ENCODE data around the gene MB21D2. TPM values are rescaled to one million over a fixed set of nuclear protein-coding genes. Genes with fewer than 3 reads are reported as not detected.
"Not testable (repeated sequence)": the region's sequence is repeated elsewhere in the genome, so short reads cannot be mapped to it uniquely, and the experiment has no call there.

MB21D2 gene
- total RNA-seq, 1 donor from 2014 or later: 15.1 TPM

DNA sequence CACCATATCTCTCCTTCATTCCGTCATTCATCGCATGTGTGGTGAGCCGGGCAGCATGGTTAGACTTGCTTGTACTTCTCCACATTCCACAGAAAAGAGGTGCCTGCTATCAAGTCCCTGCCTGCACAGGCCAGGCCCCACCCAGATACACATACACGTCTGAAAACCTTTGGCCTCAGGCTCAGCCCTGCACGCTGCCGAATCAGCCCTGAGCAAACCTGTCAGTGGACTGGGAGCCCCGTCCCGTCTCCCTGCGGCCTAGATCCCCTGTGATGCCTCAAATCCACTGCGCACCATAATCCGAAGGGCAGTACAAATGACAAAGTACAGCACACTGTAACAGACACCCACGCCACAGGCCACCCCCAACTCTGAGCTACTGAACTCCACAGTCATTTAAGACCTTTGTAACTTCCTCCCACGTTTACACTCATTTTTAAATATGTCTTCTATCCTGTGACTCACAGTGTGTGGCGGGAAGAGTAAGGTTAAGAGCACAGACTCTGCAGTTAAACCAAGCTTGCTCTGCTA lies 67.1 kb downstream of the MB21D2 start:
- no peaks in the 10 kb centered on the region for H3K36me3 Mint-ChIP-seq
- H3K4me1 ChIP-seq: no peaks in the 10 kb centered on the region
- H3K79me2 ChIP-seq (ENCODE audit: low read depth): peaks cover 10% of the 10 kb centered on the region
- no peak for DNase-seq (ENCODE audit: low spot score)
- no peak overlapping the region for H3K4me3 ChIP-seq
- no peaks in the 10 kb centered on the region for H3K36me3 ChIP-seq
- H3K4me2 ChIP-seq: no peak overlapping the region
- no peak overlapping the region for H3K9ac ChIP-seq
- H4K20me1 ChIP-seq (ENCODE audit: low read depth): no peaks in the 10 kb centered on the region
- H3K27ac ChIP-seq: no peak overlapping the region
- H3F3A ChIP-seq (ENCODE audit: low read depth): no peaks in the 10 kb centered on the region
- no peaks in the 10 kb centered on the region for H3K27me3 ChIP-seq
- H3K27ac Mint-ChIP-seq: no peak overlapping the region
- no peak overlapping the region for H3K4me3 Mint-ChIP-seq
- no peak overlapping the region for H2AFZ ChIP-seq (replicated peaks)
- H3K27me3 Mint-ChIP-seq (ENCODE audit: insufficient read depth, low read depth): peaks cover 2% of the 10 kb centered on the region
- TF ChIP-seq CTCF (IDR thresholded peaks at IDR 0.05): no peak
- no peak for TF ChIP-seq EZH2 (IDR thresholded peaks at IDR 0.05)
- no peak for TF ChIP-seq EZH2phosphoT487 (IDR thresholded peaks at IDR 0.05)
- H3K9me3 Mint-ChIP-seq: peaks cover 9% of the 10 kb centered on the region
- H3K9me3 ChIP-seq (ENCODE audit: low read depth): no peaks in the 10 kb centered on the region
- peaks cover 3% of the 10 kb centered on the region for H3K4me1 Mint-ChIP-seq

GRCh38 chr3:192849821-192850220 lies 67.8 kb downstream of the MB21D2 start:
- H3K36me3 Mint-ChIP-seq; DNase-seq (ENCODE audit: low spot score); H3K36me3 ChIP-seq; H3K4me1 ChIP-seq; H3K4me3 ChIP-seq; H2AFZ ChIP-seq (replicated peaks); H3K79me2 ChIP-seq (ENCODE audit: low read depth); H3K9me3 Mint-ChIP-seq; H3K27ac ChIP-seq; H3K4me3 Mint-ChIP-seq; H3K4me2 ChIP-seq; H3K27me3 ChIP-seq; H4K20me1 ChIP-seq (ENCODE audit: low read depth); H3K4me1 Mint-ChIP-seq; H3K27ac Mint-ChIP-seq; H3F3A ChIP-seq (ENCODE audit: low read depth); H3K9ac ChIP-seq; H3K27me3 Mint-ChIP-seq (ENCODE audit: insufficient read depth, low read depth); H3K9me3 ChIP-seq (ENCODE audit: low read depth): not testable (repeated sequence)

DNA sequence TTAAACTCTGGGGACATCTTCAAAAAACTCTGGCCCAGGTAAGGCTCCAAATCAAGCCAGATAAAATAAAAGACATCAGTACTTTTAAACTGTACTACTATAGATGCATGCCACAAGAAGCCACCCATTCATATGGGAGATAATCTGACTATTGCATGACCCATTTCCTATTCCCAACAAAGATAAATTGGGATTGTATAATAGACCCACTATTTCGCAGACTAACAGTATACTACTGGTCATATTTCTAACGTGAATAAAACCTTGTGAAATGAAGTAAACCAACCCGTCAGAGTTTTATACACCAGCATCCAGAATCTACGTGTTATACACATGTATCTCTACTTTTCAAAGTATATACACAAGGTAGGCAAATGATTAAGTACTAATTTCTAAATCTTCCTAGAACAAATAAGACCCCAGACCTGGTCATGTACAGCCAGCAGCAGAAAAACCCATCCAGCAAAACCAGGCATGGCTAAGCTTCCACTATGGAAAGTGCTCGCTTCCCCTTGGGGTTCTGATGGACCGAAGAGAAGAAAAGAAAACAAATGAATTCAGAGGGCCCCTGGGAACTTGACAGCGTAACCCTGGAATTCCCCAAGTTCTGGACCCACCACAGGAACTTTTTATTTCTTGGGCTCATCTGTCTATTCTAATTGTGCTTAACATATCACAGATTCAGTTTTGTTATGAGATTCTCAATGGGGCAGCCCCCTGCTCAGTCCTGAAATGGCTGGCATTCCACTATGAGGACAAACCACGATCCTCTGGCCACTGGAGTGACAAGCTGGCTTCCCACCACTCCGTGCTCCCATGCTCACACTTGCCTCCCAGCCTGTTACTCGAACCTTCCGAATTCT lies 69.1 kb downstream of the MB21D2 start:
- Histone ChIP-seq H2AFZ (replicated peaks) (no peak overlapping the region), H3F3A (ENCODE audit: low read depth) (no peaks in the 10 kb centered on the region), H3K79me2 (ENCODE audit: low read depth) (peaks cover 8% of the 10 kb centered on the region), H3K9ac (no peak overlapping the region), H3K27ac (no peak overlapping the region), H3K4me3 (no peak overlapping the region), H4K20me1 (ENCODE audit: low read depth) (no peaks in the 10 kb centered on the region), H3K27me3 (no peaks in the 10 kb centered on the region), H3K36me3 (no peaks in the 10 kb centered on the region), H3K9me3 (ENCODE audit: low read depth) (no peaks in the 10 kb centered on the region), H3K4me1 (no peaks in the 10 kb centered on the region), H3K4me2 (no peak overlapping the region)
- no peak overlapping the region for H3K4me3 Mint-ChIP-seq
- H3K9me3 Mint-ChIP-seq: no peaks in the 10 kb centered on the region
- H3K27me3 Mint-ChIP-seq (ENCODE audit: insufficient read depth, low read depth): peaks cover 3% of the 10 kb centered on the region
- H3K36me3 Mint-ChIP-seq: no peaks in the 10 kb centered on the region
- TF ChIP-seq EZH2phosphoT487 (IDR thresholded peaks at IDR 0.05): no peak
- TF ChIP-seq CTCF (IDR thresholded peaks at IDR 0.05): no peak
- H3K4me1 Mint-ChIP-seq: peaks cover 9% of the 10 kb centered on the region
- no peak overlapping the region for H3K27ac Mint-ChIP-seq
- DNase-seq (ENCODE audit: low spot score): no peak

DNA sequence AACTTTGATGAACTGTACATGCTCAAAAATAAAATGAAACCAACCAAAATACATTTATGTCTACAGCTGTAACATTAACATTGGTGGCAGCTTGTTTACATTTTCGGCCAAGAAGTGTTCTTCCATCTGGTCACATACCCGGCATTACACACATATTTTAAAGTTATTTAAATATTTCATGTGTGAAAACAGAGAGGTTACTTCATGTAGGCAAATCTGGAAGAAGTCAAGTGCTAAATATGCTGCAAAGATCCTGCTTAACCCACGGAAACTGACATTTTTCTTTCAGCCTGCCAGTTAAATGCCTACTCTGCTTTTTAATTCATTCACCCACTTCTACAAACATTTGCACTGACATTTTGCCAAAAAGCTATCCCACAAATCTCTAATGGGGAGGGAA lies 69.7 kb downstream of the MB21D2 start:
- Mint-ChIP-seq H3K9me3 (no peaks in the 10 kb centered on the region), H3K4me1 (peaks cover 12% of the 10 kb centered on the region), H3K27me3 (ENCODE audit: insufficient read depth, low read depth) (peaks cover 3% of the 10 kb centered on the region), H3K27ac (no peak overlapping the region), H3K4me3 (no peak overlapping the region), H3K36me3 (no peaks in the 10 kb centered on the region)
- Histone ChIP-seq H4K20me1 (ENCODE audit: low read depth) (no peaks in the 10 kb centered on the region), H3K4me3 (no peak overlapping the region), H3K27ac (no peak overlapping the region), H2AFZ (replicated peaks) (no peak overlapping the region), H3F3A (ENCODE audit: low read depth) (no peaks in the 10 kb centered on the region), H3K4me1 (peaks cover 3% of the 10 kb centered on the region), H3K4me2 (no peak overlapping the region), H3K27me3 (no peaks in the 10 kb centered on the region), H3K79me2 (ENCODE audit: low read depth) (peaks cover 8% of the 10 kb centered on the region), H3K9me3 (ENCODE audit: low read depth) (no peaks in the 10 kb centered on the region), H3K36me3 (no peaks in the 10 kb centered on the region), H3K9ac (no peak overlapping the region)
- no peak for DNase-seq (ENCODE audit: low spot score)
- TF ChIP-seq EZH2phosphoT487 (IDR thresholded peaks at IDR 0.05) (no peak), CTCF (IDR thresholded peaks at IDR 0.05) (no peak), EZH2 (IDR thresholded peaks at IDR 0.05) (no peak)
